Stimulated activated naive CD8-positive, alpha-beta T cell treated with anti-CD3 and anti-CD28 coated beads, Interleukin-15, Interleukin-2, amounts not matched to agents 100 ng/mL and 50 ng/mL, for 24 hours (primary cell): ENCODE measurements around the gene ECPAS.
"Not testable (repeated sequence)": the region's sequence is repeated elsewhere in the genome, so short reads cannot be mapped to it uniquely, and the experiment has no call there.

Experiments
- H3K27ac Mint-ChIP-seq: one replicate; pipeline ENCODE4 v1.8.0; 2021; ENCODE audit warnings: mild to moderate bottlenecking, mixed read lengths
- H3K27me3 Mint-ChIP-seq: one replicate; pipeline ENCODE4 v1.8.0; 2021; ENCODE audit warnings: mixed read lengths
- H3K36me3 Mint-ChIP-seq: one replicate; pipeline ENCODE4 v1.8.0; 2021; ENCODE audit warnings: low read depth, mixed read lengths
- H3K4me1 Mint-ChIP-seq: one replicate; pipeline ENCODE4 v1.8.0; 2021; ENCODE audit warnings: low read depth, mixed read lengths
- H3K4me3 Mint-ChIP-seq: one replicate; pipeline ENCODE4 v1.8.0; 2021; ENCODE audit warnings: mild to moderate bottlenecking, mixed read lengths
- H3K9me3 Mint-ChIP-seq: one replicate; pipeline ENCODE4 v1.8.0; 2021; ENCODE audit warnings: mixed read lengths

The ECPAS gene

GRCh38 chr9:111449705-111450104 lies 34.5 kb downstream of the ECPAS start:
- Mint-ChIP-seq H3K4me1 (peaks cover 12% of the 10 kb centered on the region), H3K36me3 (peaks cover 50% of the 10 kb centered on the region), H3K27me3 (no peaks in the 10 kb centered on the region), H3K27ac (no peak overlapping the region), H3K9me3 (no peaks in the 10 kb centered on the region), H3K4me3 (no peak overlapping the region)

DNA sequence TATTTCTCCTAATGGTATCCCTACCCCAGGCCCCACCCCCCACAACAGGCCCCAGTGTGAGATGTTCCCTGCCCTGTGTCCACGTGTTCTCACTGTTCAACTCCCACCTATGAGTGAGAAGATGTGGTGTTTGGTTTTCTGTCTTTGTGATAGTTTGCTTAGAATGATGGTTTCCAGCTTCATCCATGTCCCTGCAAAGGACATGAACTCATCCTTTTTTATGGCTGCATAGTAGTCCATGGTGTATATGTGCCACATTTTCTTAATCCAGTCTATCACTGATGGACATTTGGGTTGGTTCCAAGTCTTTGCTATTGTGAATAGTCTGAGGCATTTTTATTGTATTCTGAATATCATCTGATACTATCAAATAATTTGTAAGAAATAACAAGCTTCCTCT lies 38.4 kb downstream of the ECPAS start:
- not testable (repeated sequence) for H3K27me3 Mint-ChIP-seq, H3K4me1 Mint-ChIP-seq, H3K27ac Mint-ChIP-seq, H3K4me3 Mint-ChIP-seq, H3K9me3 Mint-ChIP-seq
- H3K36me3 Mint-ChIP-seq = peaks cover 65% of the 10 kb centered on the region

DNA sequence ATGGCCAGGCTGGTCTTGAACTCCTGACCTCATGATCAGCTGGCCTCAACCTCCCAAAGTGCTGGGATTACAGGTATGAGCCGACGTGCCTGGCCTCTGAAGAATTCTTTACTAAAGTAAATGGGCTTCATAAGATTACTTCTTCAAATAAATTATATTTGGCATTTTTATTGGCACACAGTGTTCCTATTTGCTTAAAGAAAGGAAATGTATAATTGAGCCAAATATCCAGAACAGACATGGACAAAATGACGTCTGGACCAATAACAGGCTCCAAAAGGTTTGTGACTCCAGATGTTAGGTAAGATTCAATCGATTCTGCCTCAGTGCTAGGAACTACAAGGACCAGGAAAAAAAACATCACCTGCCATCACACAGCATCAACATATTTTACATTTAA lies 40.7 kb downstream of the ECPAS start:
- H3K9me3 Mint-ChIP-seq = no peaks in the 10 kb centered on the region
- no peak overlapping the region for H3K27ac Mint-ChIP-seq
- peaks cover 76% of the 10 kb centered on the region for H3K36me3 Mint-ChIP-seq

GRCh38 chr9:111442360-111443027 lies 41.7 kb downstream of the ECPAS start:
- no peaks in the 10 kb centered on the region for H3K27me3 Mint-ChIP-seq
- H3K36me3 Mint-ChIP-seq = peaks cover 76% of the 10 kb centered on the region
- no peaks in the 10 kb centered on the region for H3K4me1 Mint-ChIP-seq

More for the DNA sequence above, 40.7 kb downstream of the ECPAS start:
- Mint-ChIP-seq H3K4me3 (no peak overlapping the region), H3K4me1 (no peaks in the 10 kb centered on the region), H3K27me3 (no peaks in the 10 kb centered on the region)

GRCh38 chr9:111440226-111440625 lies 44.0 kb downstream of the ECPAS start:
- H3K9me3 Mint-ChIP-seq = no peaks in the 10 kb centered on the region
- H3K4me3 Mint-ChIP-seq = no peak overlapping the region

More at GRCh38 chr9:111442360-111443027, 41.7 kb downstream of the ECPAS start:
- no peaks in the 10 kb centered on the region for H3K9me3 Mint-ChIP-seq
- no peak overlapping the region for H3K4me3 Mint-ChIP-seq
- H3K27ac Mint-ChIP-seq = no peak overlapping the region

GRCh38 chr9:111438541-111439235 lies 45.5 kb downstream of the ECPAS start:
- peaks cover 69% of the 10 kb centered on the region for H3K36me3 Mint-ChIP-seq
- H3K4me1 Mint-ChIP-seq = no peaks in the 10 kb centered on the region
- H3K27me3 Mint-ChIP-seq = no peaks in the 10 kb centered on the region
- H3K27ac Mint-ChIP-seq = no peak overlapping the region
- H3K9me3 Mint-ChIP-seq = no peaks in the 10 kb centered on the region
- no peak overlapping the region for H3K4me3 Mint-ChIP-seq

More at GRCh38 chr9:111440226-111440625, 44.0 kb downstream of the ECPAS start:
- no peak overlapping the region for H3K27ac Mint-ChIP-seq
- no peaks in the 10 kb centered on the region for H3K4me1 Mint-ChIP-seq
- no peaks in the 10 kb centered on the region for H3K27me3 Mint-ChIP-seq
- H3K36me3 Mint-ChIP-seq = peaks cover 75% of the 10 kb centered on the region

DNA sequence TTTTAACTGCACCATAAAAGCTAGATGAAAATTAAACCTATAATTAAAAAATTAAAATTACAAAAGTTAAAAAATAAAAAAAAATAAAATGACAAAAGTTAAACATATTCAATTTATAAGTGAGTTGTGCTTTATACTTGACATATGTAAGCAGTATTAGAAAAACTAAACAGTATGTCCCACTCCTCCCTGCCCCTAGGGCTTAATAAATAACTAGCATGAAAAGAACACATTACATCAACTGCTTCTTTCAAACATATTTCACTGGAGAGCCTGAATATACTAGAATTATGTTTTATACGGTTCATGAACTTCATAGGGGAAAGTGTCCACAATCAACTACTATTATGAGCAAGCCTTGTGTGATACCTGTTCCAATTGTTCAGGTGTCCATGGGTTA lies 47.6 kb downstream of the ECPAS start:
- H3K4me1 Mint-ChIP-seq = no peaks in the 10 kb centered on the region

GRCh38 chr9:111433082-111433481 lies 51.1 kb downstream of the ECPAS start:
- Mint-ChIP-seq H3K36me3 (peaks cover 74% of the 10 kb centered on the region), H3K27me3 (no peaks in the 10 kb centered on the region), H3K4me1 (no peaks in the 10 kb centered on the region)

More for the DNA sequence above, 47.6 kb downstream of the ECPAS start:
- Mint-ChIP-seq H3K36me3 (peaks cover 70% of the 10 kb centered on the region), H3K27me3 (no peaks in the 10 kb centered on the region), H3K27ac (no peak overlapping the region), H3K4me3 (no peak overlapping the region), H3K9me3 (no peaks in the 10 kb centered on the region)

GRCh38 chr9:111431684-111432083 lies 52.5 kb downstream of the ECPAS start:
- Mint-ChIP-seq H3K4me1 (peaks cover 8% of the 10 kb centered on the region), H3K4me3 (no peak overlapping the region), H3K27me3 (no peaks in the 10 kb centered on the region), H3K36me3 (peaks cover 77% of the 10 kb centered on the region), H3K27ac (no peak overlapping the region), H3K9me3 (no peaks in the 10 kb centered on the region)

More at GRCh38 chr9:111433082-111433481, 51.1 kb downstream of the ECPAS start:
- Mint-ChIP-seq H3K27ac (no peak overlapping the region), H3K4me3 (no peak overlapping the region), H3K9me3 (no peaks in the 10 kb centered on the region)

DNA sequence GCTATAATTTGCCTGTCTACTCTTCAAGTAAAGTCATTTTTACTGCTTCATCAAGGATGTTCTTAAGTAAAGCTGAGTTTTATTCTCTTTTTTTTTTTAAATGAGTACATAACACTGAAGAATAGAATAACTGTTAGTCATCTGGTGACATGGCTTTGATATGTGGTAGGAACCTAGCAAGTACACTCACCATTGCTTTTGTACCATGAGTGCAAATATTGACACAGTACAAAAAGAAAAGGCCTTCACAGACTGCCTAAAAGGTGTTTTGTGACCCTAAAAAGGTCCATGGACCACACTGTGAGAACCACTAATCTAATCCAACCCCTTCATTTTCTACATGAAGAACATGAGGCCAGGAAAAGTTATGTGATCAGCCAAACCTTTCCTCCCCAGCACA lies 55.0 kb downstream of the ECPAS start:
- Mint-ChIP-seq H3K9me3 (no peaks in the 10 kb centered on the region), H3K4me1 (peaks cover 8% of the 10 kb centered on the region), H3K4me3 (no peak overlapping the region), H3K27ac (no peak overlapping the region), H3K36me3 (peaks cover 84% of the 10 kb centered on the region), H3K27me3 (no peaks in the 10 kb centered on the region)

DNA sequence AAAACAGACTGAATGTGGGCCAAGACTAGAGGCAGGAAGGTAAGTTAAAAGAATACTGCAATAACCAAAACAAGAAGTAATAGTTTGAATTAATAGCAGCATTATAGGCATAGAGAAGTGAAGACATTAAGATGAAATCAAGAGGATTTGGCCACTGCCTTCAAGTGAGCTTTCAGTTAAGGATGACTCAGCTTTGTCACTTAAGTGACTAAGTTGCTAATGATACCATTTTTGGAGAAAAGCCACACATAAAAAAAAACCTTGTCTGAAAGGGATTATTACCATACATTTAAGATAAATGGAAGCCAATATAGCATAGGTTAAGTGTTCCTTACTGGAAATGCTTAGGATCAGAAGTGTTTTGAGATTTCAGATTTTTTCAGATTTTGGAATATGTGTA lies 57.0 kb downstream of the ECPAS start:
- Mint-ChIP-seq H3K27me3 (no peaks in the 10 kb centered on the region), H3K4me1 (peaks cover 8% of the 10 kb centered on the region), H3K4me3 (no peak overlapping the region), H3K27ac (peak overlapping the region; percentile 5), H3K9me3 (no peaks in the 10 kb centered on the region), H3K36me3 (peaks cover 88% of the 10 kb centered on the region)

DNA sequence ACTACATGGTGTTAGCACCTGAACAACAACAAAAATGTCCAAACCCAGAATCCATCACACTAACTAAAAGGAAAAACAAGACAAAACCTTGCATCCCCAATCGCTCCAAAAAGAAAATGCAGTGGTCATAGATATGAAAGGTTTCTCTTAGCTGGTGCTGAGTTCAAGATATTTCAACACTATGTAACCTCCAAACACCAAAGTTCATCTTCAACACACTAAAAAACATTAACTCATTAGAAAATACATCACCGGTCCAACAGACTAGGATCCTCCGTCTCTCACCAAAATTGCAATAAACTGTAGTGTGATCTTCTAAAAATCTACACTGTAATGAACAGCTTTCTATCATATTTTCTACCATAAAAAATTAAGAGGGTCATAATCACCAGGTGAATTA lies 60.8 kb downstream of the ECPAS start:
- H3K36me3 Mint-ChIP-seq = peaks cover 84% of the 10 kb centered on the region
- H3K4me1 Mint-ChIP-seq = peaks cover 8% of the 10 kb centered on the region
- H3K9me3 Mint-ChIP-seq = no peaks in the 10 kb centered on the region
- no peak overlapping the region for H3K27ac Mint-ChIP-seq
- no peak overlapping the region for H3K4me3 Mint-ChIP-seq
- H3K27me3 Mint-ChIP-seq = no peaks in the 10 kb centered on the region

DNA sequence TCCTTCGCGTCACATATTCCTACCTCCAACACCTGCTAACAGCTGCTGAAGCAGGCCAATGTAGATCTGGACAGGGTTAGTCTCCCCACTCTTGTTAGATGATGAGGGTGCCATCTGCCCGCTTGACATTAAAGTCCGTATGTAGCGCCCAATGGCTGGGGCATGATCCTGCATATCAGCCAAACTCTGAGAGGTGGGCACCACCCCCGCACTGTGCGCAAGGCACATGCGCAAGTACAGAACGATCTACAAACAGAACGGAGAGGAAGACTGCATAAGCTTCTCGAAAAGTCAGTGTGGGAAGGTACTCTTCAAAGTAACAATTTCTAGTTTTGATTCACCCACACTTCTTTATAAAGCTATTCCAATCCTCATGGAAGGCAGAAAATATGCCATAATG lies 69.8 kb downstream of the ECPAS start:
- H3K36me3 Mint-ChIP-seq = peaks cover 85% of the 10 kb centered on the region
- no peak overlapping the region for H3K27ac Mint-ChIP-seq
- no peak overlapping the region for H3K4me3 Mint-ChIP-seq
- no peaks in the 10 kb centered on the region for H3K9me3 Mint-ChIP-seq
- no peaks in the 10 kb centered on the region for H3K4me1 Mint-ChIP-seq
- H3K27me3 Mint-ChIP-seq = no peaks in the 10 kb centered on the region

DNA sequence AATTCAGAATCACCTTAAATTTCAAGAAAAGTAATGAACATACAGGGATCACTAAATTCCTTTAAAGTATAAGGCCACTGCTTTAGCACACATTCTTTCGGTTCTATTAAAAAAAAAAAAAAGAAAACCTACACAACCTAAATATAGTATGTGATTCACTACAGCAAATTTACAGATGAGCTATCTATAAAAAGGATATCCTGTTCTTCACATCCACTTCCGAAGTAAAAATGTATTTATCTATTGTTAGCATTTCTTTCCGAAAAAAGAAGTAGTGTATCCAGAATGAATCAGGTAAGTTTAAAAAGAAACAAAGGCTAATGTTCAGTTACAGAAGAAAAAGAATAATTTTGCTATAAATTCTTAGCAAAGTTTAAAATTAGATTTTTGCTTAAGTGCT lies 70.2 kb downstream of the ECPAS start:
- Mint-ChIP-seq H3K4me1 (no peaks in the 10 kb centered on the region), H3K4me3 (no peak overlapping the region), H3K27me3 (no peaks in the 10 kb centered on the region), H3K9me3 (no peaks in the 10 kb centered on the region), H3K36me3 (peaks cover 84% of the 10 kb centered on the region), H3K27ac (no peak overlapping the region)

DNA sequence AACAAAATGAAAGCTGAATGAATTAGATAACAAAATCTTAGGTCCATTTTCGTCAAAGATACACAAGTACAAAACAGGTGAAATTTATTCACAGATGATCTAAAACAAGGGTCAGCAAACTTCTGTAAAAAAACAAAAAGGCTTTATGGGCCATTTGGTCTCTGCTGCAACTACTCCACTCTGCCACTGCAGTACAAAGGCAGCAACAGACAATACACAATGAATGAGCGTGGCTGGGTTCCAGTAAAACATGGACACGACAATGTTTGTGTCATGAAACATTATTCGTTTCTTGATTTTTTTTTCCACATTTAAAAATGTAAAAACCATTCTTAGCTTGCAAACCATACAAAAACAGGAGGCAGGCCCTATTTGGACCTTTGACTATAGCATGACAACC lies 71.9 kb downstream of the ECPAS start:
- no peaks in the 10 kb centered on the region for H3K27me3 Mint-ChIP-seq
- peaks cover 88% of the 10 kb centered on the region for H3K36me3 Mint-ChIP-seq
- no peaks in the 10 kb centered on the region for H3K9me3 Mint-ChIP-seq
- no peak overlapping the region for H3K27ac Mint-ChIP-seq
- no peak overlapping the region for H3K4me3 Mint-ChIP-seq
- no peaks in the 10 kb centered on the region for H3K4me1 Mint-ChIP-seq

DNA sequence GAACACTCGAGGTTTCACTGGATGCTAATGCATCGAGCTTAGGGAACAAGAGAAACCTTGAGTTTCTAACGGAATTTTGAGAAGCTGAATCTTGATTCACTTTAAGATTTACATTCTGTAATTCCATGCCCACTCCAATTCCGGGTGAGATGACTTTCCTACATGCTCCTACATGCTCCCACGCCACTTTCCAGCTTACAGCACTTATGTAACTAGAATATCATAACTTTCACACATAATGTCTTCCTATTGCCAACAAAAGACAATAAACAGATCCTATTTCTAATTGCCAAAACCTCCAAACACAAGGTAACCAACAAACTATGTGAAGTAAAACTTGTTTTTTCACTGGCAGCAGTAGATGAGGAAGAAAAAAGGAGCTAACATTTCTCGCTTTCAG lies 72.9 kb downstream of the ECPAS start:
- Mint-ChIP-seq H3K4me1 (no peaks in the 10 kb centered on the region), H3K4me3 (no peak overlapping the region), H3K27me3 (no peaks in the 10 kb centered on the region), H3K27ac (no peak overlapping the region), H3K36me3 (peaks cover 87% of the 10 kb centered on the region), H3K9me3 (peaks cover 2% of the 10 kb centered on the region)
